Ishikawa (cell line): ENCODE results near the gene EFHC2.

Experiments
- CREB1 ChIP-seq: IDR thresholded peaks from 2 replicates; pipeline ENCODE4 v1.6.1; 2012; ENCODE audit warnings: low read depth
- EP300 ChIP-seq: IDR thresholded peaks from 2 replicates; pipeline ENCODE4 v1.6.1; 2012; ENCODE audit warnings: borderline replicate concordance
- FOXM1 ChIP-seq: IDR thresholded peaks from 2 replicates; pipeline ENCODE4 v1.6.1; 2012; ENCODE audit warnings: low read depth, borderline replicate concordance
- NFIC ChIP-seq: IDR thresholded peaks from 2 replicates; pipeline ENCODE4 v1.6.1; 2012
- RAD21 ChIP-seq: IDR thresholded peaks from 2 replicates; pipeline ENCODE4 v1.6.1; 2012; ENCODE audit warnings: low read depth
- REST ChIP-seq: IDR thresholded peaks from 2 replicates; pipeline ENCODE4 v1.6.1; 2012; ENCODE audit warnings: low read depth, mild to moderate bottlenecking
- TAF1 ChIP-seq: IDR thresholded peaks from 2 replicates; pipeline ENCODE4 v1.6.1; 2012; ENCODE audit warnings: low read depth, mild to moderate bottlenecking
- TEAD4 ChIP-seq: IDR thresholded peaks from 2 replicates; pipeline ENCODE4 v1.6.1; 2012
- USF1 ChIP-seq: IDR thresholded peaks from 2 replicates; pipeline ENCODE4 v1.6.1; 2012
- YY1 ChIP-seq: IDR thresholded peaks from 2 replicates; pipeline ENCODE4 v1.6.1; 2012; ENCODE audit warnings: low read depth
- ZBTB7A ChIP-seq: IDR thresholded peaks from 2 replicates; pipeline ENCODE4 v1.6.1; 2012; ENCODE audit warnings: low read depth
- TF ChIP-seq, protein P1 (sequence below): IDR thresholded peaks from 2 replicates; pipeline ENCODE4 v1.6.1; 2012

GRCh38 chrX:44162964-44163475 lies 180.5 kb downstream of the EFHC2 start:
- TF ChIP-seq TAF1 = no peak
- no peak for TF ChIP-seq ZBTB7A
- no peak for TF ChIP-seq REST
- no peak for TF ChIP-seq CREB1
- TF ChIP-seq RAD21 = no peak
- TF ChIP-seq, protein P1, sequence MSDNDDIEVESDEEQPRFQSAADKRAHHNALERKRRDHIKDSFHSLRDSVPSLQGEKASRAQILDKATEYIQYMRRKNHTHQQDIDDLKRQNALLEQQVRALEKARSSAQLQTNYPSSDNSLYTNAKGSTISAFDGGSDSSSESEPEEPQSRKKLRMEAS = no peak
- TF ChIP-seq EP300 = no peak
- no peak for TF ChIP-seq YY1
- TF ChIP-seq USF1 = no peak
- no peak for TF ChIP-seq FOXM1
- TF ChIP-seq NFIC = no peak
- TF ChIP-seq TEAD4 = no peak
